RPMI7951 (cell line): Measurements from ENCODE around the gene SHISA6. TPM values are rescaled to one million over a fixed set of nuclear protein-coding genes. Genes with fewer than 3 reads are reported as not detected.

Experiments used
- DNase-seq: peaks from one replicate; pipeline ENCODE4 v3.0.0-alpha.2; 2012; ENCODE audit warnings: low read depth
- total RNA-seq: library from RNA; depleted of rRNA; stranded (reverse); fragments of >200 nt; shearing (Covaris generic); gene quantifications from 2 replicates; pipeline ENCODE4 v1.2.3, GENCODE V29; 2014

The SHISA6 gene
- total RNA-seq, 1 experiment from 2014 or later, result not detected

DNA sequence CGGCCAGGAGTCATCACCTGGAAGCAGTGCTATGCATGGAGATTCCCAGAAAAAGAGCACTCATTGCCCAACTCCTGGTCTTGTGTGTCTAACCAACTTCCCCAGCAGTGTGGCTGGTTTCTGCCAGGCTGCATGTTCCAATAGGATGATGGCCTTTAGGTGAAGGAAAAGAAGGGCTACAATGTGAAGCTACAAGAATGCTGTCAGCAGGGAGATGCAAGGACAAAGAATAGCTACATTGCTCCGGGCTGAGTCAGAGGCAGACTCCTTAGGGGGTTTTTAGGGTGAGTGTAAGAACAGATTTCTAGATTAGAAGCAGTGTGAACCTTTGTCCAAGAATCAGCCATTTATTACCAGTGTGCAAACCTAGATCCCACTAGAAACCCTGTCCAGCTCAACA, 294.2 kb downstream of the SHISA6 start:
- no peak for DNase-seq

DNA sequence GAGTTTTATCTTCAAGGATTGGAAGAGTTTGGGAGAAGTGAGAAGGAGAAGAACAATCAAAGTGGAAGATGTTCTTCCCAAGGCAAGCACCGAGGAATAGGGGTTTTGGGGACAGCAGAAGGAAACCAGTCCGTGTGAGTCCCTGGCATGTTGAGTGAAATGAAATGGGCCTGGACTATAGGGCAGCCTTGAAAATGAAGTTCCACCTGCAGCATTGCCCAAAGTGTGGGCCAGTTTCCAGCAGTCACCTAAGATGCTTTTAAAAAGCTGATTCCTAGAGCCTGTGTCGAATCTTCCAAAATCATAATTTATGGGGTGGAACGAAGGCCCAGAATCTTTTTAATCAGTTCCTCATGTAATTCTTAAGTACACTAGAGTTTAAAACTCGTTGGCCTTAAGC, 297.4 kb downstream of the SHISA6 start:
- DNase-seq, result no peak

DNA sequence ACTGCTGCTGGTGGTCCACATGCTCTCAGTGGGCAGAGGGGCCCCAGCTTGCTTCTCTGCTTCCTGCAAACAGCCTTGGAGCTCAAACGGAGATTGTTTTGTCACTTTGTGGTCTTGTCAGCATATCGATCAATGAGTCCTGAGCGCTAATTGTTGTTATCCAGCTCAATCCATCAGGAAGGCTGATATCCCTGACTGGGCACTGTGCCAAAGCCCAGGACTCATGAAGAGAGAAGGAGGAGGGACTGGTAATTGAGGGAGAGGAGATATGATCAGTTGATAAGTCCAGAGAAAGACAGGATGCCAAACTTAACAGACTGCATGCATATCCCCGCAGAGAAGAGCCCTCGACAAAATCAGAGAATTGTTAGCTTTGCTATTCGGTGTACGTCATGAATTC, 298.6 kb downstream of the SHISA6 start:
- DNase-seq, result no peak

DNA sequence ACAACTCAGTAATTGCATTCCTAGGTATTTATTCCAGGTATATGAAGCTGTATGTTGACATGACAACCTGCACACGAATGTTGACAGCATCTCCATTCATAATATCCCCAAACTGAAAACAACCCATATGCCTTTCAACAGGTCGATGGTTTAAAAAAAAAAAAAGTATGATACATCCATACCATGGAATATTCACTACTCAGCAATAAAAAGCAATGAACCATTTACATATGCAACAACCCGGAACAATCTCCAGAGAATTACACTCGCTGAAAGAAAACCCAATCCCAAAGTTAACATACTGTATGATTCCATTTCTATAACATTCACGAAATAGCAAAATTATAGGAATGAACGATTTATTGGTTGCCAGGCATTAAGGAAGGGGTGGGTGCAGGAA, 304.0 kb downstream of the SHISA6 start:
- no peak for DNase-seq

DNA sequence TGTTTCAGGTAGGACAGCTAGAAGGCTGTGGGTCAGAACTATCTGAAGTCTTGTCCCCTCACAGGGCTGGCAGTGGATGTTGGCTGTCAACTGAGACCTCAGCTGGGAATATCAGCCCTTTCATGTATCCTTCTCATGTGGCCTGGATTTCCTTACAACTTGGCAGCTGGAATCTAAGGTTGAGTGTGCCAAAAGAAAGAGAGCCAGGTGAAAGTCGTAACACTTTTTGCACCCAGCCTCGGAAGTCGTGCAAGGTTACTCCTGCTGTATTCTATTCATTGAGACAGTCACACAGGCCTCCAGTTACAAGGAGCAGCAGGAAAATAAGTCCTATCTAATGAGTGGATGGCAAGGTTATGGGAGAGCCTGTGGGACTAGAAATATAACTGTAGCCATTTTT, 304.7 kb downstream of the SHISA6 start:
- DNase-seq, result no peak

DNA sequence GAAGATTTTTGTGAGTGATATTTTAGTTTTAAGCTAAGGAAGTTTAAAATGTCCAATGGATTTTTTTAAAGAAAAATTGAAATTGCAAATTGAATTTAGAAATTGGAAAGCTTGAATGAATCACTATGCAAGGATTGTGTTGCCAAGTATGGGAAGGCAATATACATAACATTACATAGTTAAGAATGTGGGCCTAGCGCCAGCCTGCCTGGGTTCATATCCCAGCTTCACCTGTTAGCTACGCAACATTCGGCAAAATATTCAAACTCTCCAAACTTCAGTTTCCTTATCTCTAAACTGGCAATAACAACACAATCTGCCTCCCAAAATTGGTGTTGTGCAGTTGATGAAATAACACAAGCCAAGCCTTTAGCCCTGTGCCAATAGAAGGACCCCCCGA, 306.8 kb downstream of the SHISA6 start:
- no peak for DNase-seq

DNA sequence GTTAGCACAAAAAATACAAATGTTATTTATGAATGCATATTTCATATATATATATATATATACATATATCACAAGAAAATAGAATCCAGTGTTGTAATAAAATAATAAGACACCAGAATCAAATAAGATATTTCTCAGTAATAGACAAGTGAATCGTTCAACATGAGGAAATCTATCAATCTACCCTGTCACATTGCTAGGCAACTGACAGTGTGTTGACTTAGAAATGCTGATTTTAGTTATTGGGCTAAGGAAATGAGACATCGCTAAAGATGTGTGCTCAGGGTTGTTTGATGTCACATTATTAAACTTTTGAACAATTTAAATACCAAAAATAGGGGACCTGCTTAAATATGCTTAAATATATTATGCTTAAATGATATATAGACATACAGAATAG, 307.4 kb downstream of the SHISA6 start:
- no peak for DNase-seq

DNA sequence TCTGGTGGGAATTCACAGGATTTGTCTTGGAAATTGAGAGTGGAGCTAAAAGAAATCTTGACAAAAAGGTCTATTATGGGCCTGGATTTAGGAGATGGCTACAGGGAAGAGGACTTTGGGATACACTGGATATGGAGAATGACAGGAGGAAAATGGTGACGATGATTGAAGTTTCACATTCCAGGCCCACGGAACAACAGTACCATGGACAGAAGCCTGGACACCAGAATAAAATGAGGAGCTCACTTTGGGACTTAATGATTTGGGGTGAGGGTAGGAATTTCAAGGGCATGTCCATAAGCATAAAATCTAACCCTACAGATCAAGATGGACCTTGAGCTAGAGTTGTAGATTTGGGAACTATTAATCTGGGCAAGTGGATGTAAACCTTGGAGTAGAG, 309.4 kb downstream of the SHISA6 start:
- DNase-seq, result no peak

DNA sequence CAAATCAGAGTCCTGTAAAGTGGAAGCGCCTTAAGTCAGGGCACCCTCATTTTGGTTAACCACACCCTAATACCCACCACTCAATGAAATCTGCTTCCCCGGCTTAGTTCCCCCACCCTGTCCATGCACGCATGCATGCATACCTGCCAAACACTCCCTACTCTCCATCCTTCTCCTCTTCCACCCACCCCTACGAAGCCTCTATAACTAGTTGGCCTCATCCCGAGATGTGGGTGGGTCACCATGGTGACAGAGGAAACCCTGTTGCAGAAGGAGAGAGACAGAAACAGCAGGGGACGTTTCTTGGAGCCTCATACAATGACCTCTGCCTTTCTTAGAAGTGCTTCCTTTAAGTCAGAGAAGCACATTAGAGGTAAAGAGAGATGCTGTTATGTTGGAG, 310.4 kb downstream of the SHISA6 start:
- no peak for DNase-seq

DNA sequence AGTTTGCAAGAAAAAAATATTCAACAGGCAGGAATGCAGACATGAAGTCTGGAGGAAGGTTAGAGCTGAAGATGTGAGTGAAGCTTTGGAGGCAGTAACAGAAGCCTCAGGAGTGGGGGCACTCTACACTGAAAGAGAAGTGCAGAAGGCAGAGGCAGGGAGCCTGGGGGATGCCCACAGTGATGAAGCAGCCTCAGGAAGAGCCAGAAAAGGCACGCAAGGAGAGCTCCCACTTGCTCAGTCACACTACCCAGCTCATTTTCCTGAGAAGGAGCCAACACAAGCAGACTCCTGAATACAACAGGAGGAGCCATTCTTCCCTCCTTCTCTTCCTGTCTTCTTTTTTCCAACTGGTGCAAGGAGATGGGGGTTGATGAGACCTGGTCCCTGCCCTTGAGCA, 312.1 kb downstream of the SHISA6 start:
- no peak for DNase-seq

DNA sequence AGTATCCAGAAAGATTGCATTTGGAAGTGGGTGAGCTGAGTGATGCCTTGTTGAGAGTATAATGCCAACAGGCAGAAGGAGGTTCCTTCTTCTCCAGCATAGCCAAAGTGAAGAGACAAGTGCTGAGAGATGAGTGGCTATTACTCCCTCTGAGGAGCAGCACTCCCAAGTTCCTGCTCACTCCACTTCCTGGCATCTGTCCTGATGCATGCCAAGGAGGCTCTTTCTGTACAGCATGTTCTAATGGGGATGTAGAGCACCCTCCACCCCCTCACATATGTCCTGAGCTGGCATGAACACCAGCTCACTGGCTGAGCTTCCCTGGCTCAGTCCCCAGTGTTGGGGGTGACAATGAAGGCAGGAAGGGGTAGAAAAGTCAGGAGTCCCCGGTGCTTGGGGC, 313.0 kb downstream of the SHISA6 start:
- no peak for DNase-seq

DNA sequence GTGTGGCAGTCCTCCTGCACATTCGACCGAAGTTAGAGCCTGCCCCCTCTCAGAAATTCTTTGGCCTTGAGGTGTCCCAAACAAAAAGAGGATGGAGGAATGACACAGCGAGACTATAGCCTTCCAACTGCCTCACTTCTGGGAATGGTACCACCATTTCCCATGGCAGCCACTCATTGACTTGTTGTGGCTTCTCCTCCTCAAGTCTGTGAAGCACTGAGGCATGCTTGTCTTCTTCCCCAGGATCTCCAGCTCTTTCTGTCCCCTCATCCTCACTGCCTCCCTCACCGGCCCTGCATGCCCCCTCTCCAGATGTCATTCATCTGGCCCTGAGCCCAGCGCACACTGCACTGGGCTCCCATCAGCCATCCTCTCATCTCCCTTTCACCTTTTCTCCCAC, 313.5 kb downstream of the SHISA6 start:
- no peak for DNase-seq

DNA sequence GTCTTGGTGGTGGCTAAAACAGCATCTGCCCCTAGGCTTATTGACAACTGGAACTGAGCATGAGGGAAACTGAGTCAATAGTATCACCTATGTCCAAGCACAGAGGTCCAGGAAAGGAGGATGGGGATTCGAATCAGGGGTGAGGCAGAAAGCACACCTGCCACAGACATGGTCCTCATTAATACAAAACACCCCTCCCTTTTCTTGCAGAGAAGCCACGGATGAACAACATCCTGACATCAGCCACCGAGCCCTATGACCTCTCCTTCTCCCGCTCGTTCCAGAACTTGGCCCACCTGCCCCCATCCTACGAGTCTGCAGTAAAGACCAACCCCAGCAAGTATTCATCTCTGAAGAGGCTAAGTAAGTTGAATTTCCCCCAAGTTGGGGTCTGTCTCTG, 314.5 kb downstream of the SHISA6 start:
- no peak for DNase-seq

DNA sequence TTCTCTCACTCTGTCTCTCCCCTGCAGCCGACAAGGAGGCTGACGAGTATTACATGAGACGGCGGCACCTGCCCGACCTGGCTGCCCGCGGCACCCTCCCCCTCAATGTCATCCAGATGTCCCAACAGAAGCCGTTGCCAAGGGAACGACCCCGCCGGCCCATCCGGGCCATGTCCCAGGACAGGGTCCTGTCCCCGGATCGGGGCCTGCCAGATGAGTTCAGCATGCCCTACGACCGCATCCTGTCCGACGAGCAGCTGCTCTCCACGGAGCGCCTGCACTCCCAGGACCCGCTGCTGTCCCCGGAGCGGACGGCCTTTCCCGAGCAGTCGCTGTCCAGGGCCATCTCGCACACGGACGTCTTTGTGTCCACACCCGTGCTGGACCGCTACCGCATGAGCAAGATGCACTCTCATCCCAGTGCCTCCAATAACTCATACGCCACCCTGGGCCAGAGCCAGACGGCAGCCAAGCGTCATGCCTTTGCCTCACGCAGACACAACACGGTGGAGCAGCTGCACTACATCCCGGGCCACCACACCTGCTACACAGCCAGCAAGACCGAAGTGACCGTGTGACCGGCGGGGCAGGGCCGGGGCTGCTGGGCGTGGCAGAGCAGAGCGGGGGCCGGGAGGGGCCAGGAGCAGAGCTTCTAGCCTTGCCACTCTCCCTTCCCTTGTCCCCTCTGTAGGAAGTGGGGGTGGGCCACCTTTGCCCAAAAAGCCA, 316.9 kb downstream of the SHISA6 start:
- DNase-seq, result no peak

DNA sequence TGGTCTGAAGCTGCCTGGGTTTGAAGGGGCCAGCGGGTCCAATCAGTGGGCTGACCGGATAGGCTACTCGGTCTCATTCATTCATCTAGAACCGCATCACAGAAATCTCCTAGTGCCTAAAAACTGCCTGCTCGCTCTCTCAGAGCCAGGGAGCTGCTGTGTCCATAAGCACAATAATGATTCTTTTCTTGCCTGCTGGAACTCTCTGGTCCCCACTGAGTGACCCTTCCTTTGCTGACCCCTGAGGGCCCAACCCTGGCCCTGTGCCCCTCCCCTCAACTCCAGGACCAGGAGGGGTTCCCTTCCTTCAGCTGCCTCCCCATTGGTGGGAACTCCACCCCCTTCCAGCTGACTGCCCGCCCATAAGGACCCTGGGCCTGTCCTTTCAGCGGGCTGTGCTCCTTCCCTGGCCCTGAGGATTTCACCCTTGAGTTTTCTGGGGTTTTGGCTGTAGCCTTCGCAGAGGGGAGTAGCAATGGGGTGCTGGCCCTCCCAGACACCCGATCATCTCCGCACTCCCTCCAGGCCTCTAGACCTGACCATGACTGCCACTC, 317.7 kb downstream of the SHISA6 start:
- DNase-seq, result no peak

DNA sequence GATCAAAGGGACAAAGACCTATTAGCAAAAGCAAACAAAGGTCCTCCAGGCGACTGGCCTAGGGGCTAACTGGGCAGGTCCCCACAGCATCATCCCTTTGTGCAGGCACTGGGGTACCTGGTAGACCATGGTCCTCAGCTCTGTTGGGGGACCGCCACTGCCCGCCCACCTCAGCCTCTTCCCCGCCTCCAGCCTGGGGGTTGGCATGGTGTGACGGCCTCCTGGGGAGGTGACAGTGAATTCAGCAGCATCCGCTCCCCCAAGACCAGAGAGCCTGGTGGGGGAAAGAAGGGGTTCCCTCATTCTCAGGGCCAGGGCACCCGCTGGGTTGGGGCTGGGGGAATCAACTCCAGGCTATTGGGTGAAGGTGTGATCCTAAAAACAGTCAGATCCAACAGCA, 318.6 kb downstream of the SHISA6 start:
- DNase-seq, result no peak

DNA sequence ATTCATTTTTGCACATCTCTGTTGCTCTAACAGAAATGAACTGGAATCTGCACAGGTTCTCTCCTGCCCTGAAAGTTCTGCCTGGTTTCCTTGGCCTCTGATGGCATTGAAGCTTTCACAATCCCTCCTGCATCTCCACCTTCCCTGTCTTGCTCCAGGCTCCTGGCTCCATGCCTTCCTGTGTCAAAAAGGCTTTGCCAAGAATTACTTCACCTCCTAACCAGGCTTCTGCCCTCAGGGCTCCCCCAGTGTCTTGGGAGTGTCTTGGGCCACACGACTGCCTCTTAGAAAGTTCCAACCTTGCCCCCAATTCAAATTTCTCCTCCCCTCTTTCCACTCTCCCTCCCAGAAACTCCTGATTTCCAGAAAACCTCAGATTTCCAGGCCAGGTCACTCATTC, 320.3 kb downstream of the SHISA6 start:
- no peak for DNase-seq

DNA sequence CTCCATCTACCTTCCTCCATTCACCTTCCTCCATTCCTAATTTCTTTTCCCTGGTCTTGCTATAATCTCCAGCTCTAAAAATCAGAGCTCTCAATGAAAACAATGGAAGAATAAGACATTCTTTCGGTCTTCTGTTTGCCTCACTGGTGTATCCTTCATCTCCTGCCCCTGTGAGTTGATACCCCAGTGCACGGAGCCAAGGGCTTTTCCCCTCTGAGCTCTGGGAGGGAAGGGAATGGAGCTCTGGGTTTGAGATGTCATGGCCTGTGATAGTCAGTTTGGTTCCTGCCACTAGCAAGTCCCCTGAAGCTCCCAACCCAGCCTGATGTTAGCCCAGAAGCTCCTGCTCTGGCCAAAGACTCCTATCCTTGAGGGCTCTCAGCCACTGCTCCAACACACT, 320.7 kb downstream of the SHISA6 start:
- DNase-seq, result no peak

DNA sequence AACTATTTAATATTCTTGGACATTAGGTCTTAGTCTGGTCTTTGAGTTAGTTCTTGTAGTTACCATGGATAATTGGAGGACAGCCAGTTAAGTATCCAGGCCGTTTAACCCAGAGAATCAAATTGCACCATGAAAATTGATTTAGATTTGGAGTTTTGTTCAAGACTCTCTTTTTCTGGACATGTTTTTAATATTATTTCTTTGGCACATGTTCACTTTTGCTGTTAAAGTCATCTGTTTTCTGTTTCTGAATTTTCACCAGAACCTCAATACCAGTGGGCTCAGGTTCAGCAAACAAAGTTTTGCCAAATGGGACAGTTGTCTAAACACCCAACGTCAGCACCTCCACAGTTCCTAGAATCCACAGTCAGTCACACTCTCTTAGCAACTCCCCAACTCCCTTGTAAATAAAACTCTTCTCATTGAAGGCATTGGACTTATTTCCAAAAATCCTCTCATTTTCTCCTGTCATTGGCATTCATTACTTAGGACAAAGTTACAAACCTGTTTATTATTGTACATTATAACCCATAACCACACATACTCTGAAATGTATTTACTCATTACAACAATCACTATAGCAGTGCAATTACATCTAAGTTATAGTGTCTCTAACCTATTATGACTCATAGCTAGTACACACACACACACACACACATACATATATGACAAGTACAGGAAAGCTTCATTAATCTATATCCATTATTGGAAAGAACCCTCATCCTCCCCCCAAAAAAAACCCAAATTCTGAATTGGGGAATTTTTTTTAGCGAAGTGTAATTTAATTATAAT, 323.8 kb downstream of the SHISA6 start:
- DNase-seq, result no peak

DNA sequence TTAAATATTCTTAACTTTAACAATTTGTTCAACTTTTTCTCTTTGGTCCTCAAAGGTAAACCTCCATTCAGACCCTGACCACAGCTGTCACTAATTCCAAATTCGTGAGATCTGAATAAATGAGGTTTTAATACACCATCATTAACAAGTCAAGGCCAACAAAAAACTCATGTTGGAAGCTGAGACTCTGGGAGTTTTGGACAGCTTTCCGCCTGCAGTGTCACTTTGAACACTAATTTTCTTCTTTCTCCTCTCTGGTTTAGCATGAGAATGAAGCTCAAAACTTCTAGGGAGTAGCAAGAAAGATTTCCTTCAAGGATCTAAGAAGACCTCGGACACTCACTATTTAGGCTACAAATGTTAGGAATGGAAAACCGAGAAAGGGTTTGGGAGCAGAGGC, 324.6 kb downstream of the SHISA6 start:
- DNase-seq, result no peak

DNA sequence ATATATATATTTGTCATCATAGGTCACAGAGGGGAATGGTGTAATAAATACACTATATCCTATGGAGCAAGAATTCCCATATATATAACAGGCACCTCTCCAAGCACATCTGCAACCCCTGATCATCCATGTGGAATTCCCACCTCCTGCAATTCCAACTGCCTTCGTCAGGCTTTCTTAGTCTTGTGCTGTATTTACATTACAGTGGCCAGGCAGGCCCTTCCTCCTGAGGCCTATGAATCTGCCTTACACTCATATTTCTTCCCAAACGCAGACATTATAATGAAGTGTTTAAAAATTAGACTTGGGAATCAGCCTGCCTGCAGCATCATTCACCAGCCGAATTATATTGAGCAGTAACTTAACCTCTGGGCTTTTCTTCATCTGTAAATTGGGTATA, 338.0 kb downstream of the SHISA6 start:
- no peak for DNase-seq

DNA sequence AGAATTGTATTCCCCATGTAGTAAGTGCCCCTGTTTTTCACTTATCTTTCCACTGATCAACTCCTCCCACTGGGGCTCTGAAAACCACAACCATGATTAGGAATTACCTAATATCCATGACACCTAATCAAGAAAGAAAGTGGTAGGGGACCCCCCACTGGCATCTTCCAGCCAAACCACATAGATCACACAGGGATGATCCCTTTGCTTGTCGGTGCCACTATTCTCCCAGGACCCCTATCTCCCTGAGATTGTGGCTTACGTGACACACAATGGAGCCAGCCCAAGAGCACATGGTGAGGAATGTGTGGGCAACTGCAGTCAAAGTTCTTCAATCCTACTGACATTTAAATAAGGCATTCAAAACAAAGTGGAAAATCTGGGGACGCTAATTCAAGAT, 339.7 kb downstream of the SHISA6 start:
- no peak for DNase-seq

DNA sequence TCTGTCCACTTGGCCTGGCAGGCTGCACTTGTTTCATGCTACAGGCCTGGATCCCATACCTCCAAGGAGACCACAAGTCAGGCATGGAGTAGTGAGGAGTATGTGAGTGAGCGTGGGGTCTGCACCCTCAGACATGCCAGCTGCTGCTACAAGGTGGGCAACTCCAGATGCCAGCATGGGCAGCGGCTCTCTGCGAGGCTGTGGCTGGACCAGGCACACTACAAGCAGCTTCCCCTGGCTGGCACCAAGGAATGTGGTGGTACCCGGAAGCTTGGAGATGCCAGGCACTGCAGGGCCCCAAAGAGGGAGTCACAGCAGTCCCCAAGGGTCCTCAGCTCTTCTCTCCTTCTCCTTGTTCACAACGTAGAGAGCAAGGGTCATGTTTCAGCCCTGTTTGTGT, 341.2 kb downstream of the SHISA6 start:
- no peak for DNase-seq
